B cell (primary cell): ENCODE results near the gene ST3GAL3.

Experiments
- CTCF ChIP-seq: fragments of 200-600 bp; IDR thresholded peaks from one replicate; pipeline ENCODE4 v1.8.0; 2022; ENCODE audit warnings: antibody characterized with exemption, mild to moderate bottlenecking
- EZH2 ChIP-seq: IDR thresholded peaks from 2 replicates; pipeline ENCODE4 v1.6.1; 2012; ENCODE audit warnings: borderline replicate concordance, low read depth, mild to moderate bottlenecking, moderate library complexity, low read length; ENCODE audit not compliant: insufficient read depth, poor library complexity, severe bottlenecking

GRCh38 chr1:43814401-43814800 lies 107.1 kb downstream of the ST3GAL3 start:
- TF ChIP-seq CTCF (no peak), EZH2 (no peak)
